GM21717 (cell line): ENCODE data around the gene TIAL1.
"Not testable (repeated sequence)": the region's sequence is repeated elsewhere in the genome, so short reads cannot be mapped to it uniquely, and the experiment has no call there.

Experiments
- ATAC-seq: cut with Tn5 transposase; IDR thresholded peaks from one replicate; pipeline ENCODE4 v1.9.1; 2021; ENCODE audit warnings: mild to moderate bottlenecking, moderate library complexity; ENCODE audit not compliant: unreplicated experiment

The TIAL1 gene

GRCh38 chr10:119533473-119533872 lies 63.3 kb downstream of the TIAL1 start:
- ATAC-seq, result no peak

GRCh38 chr10:119532791-119533190 lies 64.0 kb downstream of the TIAL1 start:
- ATAC-seq, result not testable (repeated sequence)

- not testable (repeated sequence) for ATAC-seq
Observed at GRCh38 chr10:119532251-119532650, 64.5 kb downstream of the TIAL1 start.

- ATAC-seq, result no peak
Observed at GRCh38 chr10:119531067-119531466, 65.7 kb downstream of the TIAL1 start.

- ATAC-seq, result not testable (repeated sequence)
Observed at GRCh38 chr10:119528663-119529237, 68.0 kb downstream of the TIAL1 start.

GRCh38 chr10:119526621-119527592 lies 69.9 kb downstream of the TIAL1 start:
- no peak for ATAC-seq

GRCh38 chr10:119526149-119526548 lies 70.6 kb downstream of the TIAL1 start:
- ATAC-seq, result no peak

GRCh38 chr10:119525116-119525515 lies 71.6 kb downstream of the TIAL1 start:
- ATAC-seq, result no peak

- no peak for ATAC-seq
Observed at GRCh38 chr10:119524720-119525070, 72.1 kb downstream of the TIAL1 start.

GRCh38 chr10:119523895-119524719 lies 72.7 kb downstream of the TIAL1 start:
- no peak for ATAC-seq
